GM23248 (cell line): ENCODE measurements around the gene CHAF1A.

Source experiments
- EZH2 ChIP-seq: fragments of 200-600 bp; sonication (generic); IDR thresholded peaks from 2 replicates; pipeline ENCODE4 v1.6.1; 2018; ENCODE audit warnings: antibody characterized with exemption, mild to moderate bottlenecking; ENCODE audit not compliant: insufficient read depth, poor library complexity, severe bottlenecking
- EZH2phosphoT487 ChIP-seq: fragments of 200-600 bp; sonication (generic); IDR thresholded peaks from 2 replicates; pipeline ENCODE4 v1.6.1; 2018; ENCODE audit warnings: antibody characterized with exemption, moderate library complexity, mild to moderate bottlenecking, low read depth; ENCODE audit not compliant: insufficient read depth

DNA sequence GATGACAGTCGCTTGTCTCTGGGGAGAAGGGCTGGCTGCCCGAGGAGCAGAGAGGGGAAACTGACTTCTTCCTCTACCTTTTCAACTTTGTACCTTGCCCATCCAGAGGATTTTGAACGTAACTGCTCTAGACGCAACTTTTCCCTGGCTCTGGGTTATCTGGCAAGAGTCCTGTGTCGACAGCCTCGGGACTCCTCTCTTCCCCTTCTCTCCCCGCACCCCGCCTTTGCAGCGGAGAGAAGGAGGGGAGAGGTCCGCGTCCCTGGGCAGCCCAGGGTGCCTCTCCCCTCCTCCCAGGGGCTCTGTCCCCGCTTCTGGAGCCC lies 2.7 kb upstream of the CHAF1A start:
- TF ChIP-seq EZH2 (no peak), EZH2phosphoT487 (no peak)
